SU-DHL-6 (cell line): ENCODE data around the gene CSK.

Experiments
- CTCF ChIP-seq: fragments of 200-600 bp; sonication (generic); IDR thresholded peaks from one replicate; pipeline ENCODE4 v1.5.1; 2017; ENCODE audit warnings: antibody characterized with exemption, mild to moderate bottlenecking, low read length, moderate library complexity; ENCODE audit not compliant: insufficient read depth, poor library complexity, severe bottlenecking
- EZH2phosphoT487 ChIP-seq: fragments of 200-600 bp; sonication (generic), shearing (Covaris generic); conservative IDR thresholded peaks from 2 replicates; pipeline ENCODE4 v1.6.1; 2018; ENCODE audit warnings: mild to moderate bottlenecking, antibody characterized with exemption, low read length, moderate library complexity, mixed read lengths

GRCh38 chr15:74779162-74779648, 2.7 kb upstream of the CSK start:
- TF ChIP-seq CTCF: no peak
- TF ChIP-seq EZH2phosphoT487: no peak
